HG02588 (cell line): ENCODE measurements around the gene PLCXD1.
"Not testable (repeated sequence)": the region's sequence is repeated elsewhere in the genome, so short reads cannot be mapped to it uniquely, and the experiment has no call there.

Experiments used
- ATAC-seq: cut with Tn5 transposase; IDR thresholded peaks from one replicate; pipeline ENCODE4 v1.9.1; 2021; ENCODE audit warnings: mild to moderate bottlenecking, moderate library complexity; ENCODE audit not compliant: unreplicated experiment

PLCXD1 gene

DNA sequence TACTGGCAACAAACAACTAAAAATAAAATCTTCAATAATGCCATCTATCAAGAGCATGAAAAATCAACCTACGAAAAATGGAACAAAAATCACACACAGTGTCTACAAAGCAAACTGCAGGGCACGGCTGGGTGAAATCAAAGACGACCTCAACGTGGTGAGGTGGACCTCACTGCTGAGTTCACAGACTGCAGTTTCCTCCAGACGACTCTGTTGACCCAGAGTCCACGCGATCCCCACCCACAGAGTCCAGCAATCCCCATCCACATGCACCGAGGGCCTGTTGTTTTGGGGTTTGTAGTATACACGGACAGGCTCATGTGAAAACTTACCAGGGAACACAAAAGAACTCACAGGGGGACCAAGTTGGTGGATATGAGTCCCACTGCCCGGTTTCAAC lies 68.5 kb downstream of the PLCXD1 start:
- no peak for ATAC-seq

DNA sequence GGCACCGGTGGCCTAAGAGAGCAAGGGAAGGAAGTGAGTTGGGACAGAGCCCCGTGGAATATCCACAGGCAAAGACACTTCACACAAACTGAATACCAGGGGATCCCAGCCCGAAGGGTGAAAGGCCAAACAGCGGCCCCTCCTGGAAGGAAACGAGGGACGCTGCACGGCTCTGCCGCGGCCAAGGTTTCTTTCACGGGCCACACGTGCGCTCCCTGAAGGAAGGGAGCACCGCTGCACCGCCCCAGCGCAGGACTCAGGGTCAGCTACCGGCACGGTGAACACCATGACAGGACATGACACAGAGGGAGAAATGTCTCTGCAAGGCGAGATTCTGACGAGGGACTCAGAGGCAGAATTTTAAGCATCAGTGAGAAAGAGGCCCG lies 69.0 kb downstream of the PLCXD1 start:
- no peak for ATAC-seq

- ATAC-seq, result no peak
Measured at GRCh38 chrX:350534-351323, 69.5 kb downstream of the PLCXD1 start.

DNA sequence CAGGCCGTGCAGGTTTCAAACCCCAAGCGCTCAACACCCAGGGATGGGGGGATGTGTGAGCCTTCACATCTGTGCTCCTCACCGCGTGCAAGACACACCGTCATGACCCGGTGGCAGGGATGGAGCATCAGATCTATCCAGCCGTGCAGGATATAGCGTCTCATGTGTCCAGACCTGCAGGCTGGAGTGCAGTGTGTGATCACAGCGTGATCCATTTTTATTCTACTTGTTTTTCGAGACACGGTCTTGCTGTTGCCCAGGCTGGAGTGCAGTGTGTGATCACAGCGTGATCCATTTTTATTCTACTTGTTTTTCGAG lies 70.1 kb downstream of the PLCXD1 start:
- ATAC-seq, result not testable (repeated sequence)

DNA sequence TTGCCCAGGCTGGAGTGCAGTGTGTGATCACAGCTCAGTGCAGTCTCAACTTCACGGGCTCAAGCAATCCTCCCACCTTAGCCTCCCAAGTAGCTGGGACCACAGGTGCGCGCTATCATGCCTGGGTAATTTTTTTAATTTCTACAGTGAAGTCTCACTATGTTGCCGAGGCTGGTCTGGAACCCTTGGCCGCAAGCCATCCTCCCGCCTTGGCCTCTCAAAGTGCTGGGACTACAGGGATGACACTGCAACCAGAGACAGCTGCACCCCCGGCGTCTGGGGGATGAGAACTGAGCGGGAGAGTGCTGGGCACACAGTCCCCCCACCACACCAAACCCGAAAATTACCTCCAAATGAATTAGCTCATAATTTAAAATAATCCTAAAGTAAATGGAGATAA lies 70.6 kb downstream of the PLCXD1 start:
- ATAC-seq, result no peak

GRCh38 chrX:352181-352580 lies 71.0 kb downstream of the PLCXD1 start:
- ATAC-seq, result no peak

GRCh38 chrX:352582-353314 lies 71.6 kb downstream of the PLCXD1 start:
- ATAC-seq, result no peak
